AG09319 (cell line): Measurements from ENCODE around the gene SMIM31.

Source experiments
- DNase-seq: peaks from one replicate; pipeline ENCODE4 v3.0.0-alpha.2; 2010; ENCODE audit warnings: low read depth; ENCODE audit errors: extremely low read depth
- TF ChIP-seq, protein P1 (sequence below): IDR thresholded peaks from 2 replicates; pipeline ENCODE4 v1.5.1; 2011; ENCODE audit warnings: low read depth, mild to moderate bottlenecking, inconsistent platforms, low read length, moderate library complexity

Gene SMIM31

DNA sequence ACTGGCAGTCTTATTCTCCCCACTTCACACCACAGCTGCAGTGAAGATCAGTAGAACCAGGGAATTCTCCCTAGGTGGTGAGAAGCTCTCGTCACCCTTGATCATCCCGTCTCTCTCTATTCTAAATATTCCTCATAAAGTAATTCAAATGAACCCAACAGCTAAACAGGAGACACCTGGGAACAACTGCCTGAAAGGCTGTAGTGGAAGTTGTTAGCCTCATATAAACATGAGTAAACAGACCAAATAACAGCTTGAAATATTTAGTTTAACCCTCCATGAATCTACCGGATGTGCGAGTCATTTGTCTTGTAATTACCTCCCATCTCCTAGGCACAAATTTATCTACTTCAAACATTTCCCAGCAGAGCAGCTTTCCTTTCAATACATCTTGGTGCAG is 92.6 kb downstream of the SMIM31 start:
- DNase-seq: no peak
- TF ChIP-seq, protein P1, sequence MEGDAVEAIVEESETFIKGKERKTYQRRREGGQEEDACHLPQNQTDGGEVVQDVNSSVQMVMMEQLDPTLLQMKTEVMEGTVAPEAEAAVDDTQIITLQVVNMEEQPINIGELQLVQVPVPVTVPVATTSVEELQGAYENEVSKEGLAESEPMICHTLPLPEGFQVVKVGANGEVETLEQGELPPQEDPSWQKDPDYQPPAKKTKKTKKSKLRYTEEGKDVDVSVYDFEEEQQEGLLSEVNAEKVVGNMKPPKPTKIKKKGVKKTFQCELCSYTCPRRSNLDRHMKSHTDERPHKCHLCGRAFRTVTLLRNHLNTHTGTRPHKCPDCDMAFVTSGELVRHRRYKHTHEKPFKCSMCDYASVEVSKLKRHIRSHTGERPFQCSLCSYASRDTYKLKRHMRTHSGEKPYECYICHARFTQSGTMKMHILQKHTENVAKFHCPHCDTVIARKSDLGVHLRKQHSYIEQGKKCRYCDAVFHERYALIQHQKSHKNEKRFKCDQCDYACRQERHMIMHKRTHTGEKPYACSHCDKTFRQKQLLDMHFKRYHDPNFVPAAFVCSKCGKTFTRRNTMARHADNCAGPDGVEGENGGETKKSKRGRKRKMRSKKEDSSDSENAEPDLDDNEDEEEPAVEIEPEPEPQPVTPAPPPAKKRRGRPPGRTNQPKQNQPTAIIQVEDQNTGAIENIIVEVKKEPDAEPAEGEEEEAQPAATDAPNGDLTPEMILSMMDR: no peak

DNA sequence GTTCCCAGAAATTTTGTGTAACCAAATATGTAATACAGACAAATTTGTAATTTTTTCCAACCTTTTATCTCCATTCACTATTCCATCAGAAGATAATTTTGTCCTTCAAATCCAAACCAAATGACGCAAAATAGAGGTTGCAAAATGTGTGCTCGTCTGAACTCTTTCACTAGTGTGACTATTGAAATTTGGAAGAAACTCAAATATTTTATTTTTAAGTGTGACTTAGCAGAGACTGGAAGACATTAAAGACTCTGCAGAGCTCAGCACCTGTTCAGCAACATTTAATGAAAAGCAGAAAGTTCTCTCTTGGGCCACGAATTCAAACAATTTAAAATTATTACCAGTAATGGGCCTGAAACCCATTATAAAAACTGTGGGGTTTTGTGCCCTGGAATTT is 93.1 kb downstream of the SMIM31 start:
- DNase-seq: no peak
- TF ChIP-seq, protein P1: no peak

DNA sequence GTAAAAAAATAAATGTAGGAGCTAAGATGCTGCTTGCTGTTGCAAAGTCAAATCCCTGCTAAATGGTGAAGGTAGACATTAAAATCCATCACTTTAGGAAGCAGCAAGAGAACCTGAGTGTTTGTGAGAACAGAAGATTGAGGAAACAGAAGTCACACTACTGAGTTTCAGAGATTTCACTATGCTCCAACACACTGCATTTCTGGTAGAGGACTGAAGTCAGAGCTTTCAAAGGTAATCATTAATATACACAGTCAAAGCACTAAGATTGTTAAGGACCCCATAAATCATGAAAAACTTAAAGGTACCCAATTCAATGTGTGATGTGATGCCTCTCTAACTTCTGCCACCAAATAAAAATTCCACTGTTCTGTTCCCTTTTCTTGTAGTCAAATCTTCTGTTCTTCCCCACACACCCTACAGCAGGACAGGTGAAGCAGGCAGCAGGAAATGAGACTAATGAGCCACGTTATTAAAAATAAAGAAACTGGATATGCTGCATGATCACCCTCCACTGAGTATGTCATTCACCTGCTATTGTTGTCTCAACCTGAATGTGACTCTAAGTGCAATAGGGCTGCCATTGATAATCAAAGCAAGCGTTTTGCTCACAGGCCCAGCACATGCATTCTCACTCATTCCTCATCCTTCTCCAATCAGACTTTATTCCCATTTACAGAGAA is 94.2 kb downstream of the SMIM31 start:
- DNase-seq: no peak
- TF ChIP-seq, protein P1: no peak
